Brain microvascular endothelial cell (primary cell): ENCODE results near the gene LTB.

Experiments used
- DNase-seq: peaks from one replicate; pipeline ENCODE4 v3.0.0-alpha.2; 2020
- H3K27ac ChIP-seq: fragments of 250-450 bp; sonication (Bioruptor Pico); 2 replicates; pipeline ENCODE4 v1.5.1; 2020; ENCODE audit warnings: mild to moderate bottlenecking, moderate library complexity
- H3K27me3 ChIP-seq: fragments of 250-450 bp; sonication (Bioruptor Pico); replicated peaks from 2 replicates; pipeline ENCODE4 v1.5.1; 2020; ENCODE audit warnings: mild to moderate bottlenecking
- H3K36me3 ChIP-seq: fragments of 250-450 bp; sonication (Bioruptor Pico); replicated peaks from 2 replicates; pipeline ENCODE4 v1.5.1; 2020; ENCODE audit warnings: mild to moderate bottlenecking
- H3K4me3 ChIP-seq: 2 replicates; pipeline ENCODE4 v1.5.1; 2011; ENCODE audit warnings: low read depth, mild to moderate bottlenecking, control low read depth, low read length, moderate library complexity
- in situ Hi-C: cut with HindIII; loops from 2 replicates; pipeline ENCODE4 v1.10.0; 2017; ENCODE audit warnings: low sequenced_read_pairs, low pct_ligation_motif_present
- TF ChIP-seq, protein P1 (sequence below): IDR thresholded peaks from 2 replicates; pipeline ENCODE4 v1.5.1; 2011; ENCODE audit warnings: low read depth, mild to moderate bottlenecking, moderate library complexity, low read length, control low read depth, inconsistent platforms; ENCODE audit errors: missing control alignments

Gene LTB

GRCh38 chr6:31579119-31579505 lies 3.1 kb downstream of the LTB start:
- H3K36me3 ChIP-seq = no peaks in the 10 kb centered on the region
- DNase-seq = no peak
- in situ Hi-C loops = no loop called here
- no peaks in the 10 kb centered on the region for H3K27me3 ChIP-seq
- H3K27ac ChIP-seq = no peak overlapping the region
- TF ChIP-seq, protein P1, sequence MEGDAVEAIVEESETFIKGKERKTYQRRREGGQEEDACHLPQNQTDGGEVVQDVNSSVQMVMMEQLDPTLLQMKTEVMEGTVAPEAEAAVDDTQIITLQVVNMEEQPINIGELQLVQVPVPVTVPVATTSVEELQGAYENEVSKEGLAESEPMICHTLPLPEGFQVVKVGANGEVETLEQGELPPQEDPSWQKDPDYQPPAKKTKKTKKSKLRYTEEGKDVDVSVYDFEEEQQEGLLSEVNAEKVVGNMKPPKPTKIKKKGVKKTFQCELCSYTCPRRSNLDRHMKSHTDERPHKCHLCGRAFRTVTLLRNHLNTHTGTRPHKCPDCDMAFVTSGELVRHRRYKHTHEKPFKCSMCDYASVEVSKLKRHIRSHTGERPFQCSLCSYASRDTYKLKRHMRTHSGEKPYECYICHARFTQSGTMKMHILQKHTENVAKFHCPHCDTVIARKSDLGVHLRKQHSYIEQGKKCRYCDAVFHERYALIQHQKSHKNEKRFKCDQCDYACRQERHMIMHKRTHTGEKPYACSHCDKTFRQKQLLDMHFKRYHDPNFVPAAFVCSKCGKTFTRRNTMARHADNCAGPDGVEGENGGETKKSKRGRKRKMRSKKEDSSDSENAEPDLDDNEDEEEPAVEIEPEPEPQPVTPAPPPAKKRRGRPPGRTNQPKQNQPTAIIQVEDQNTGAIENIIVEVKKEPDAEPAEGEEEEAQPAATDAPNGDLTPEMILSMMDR = no peak
- H3K4me3 ChIP-seq = no peak overlapping the region

DNA sequence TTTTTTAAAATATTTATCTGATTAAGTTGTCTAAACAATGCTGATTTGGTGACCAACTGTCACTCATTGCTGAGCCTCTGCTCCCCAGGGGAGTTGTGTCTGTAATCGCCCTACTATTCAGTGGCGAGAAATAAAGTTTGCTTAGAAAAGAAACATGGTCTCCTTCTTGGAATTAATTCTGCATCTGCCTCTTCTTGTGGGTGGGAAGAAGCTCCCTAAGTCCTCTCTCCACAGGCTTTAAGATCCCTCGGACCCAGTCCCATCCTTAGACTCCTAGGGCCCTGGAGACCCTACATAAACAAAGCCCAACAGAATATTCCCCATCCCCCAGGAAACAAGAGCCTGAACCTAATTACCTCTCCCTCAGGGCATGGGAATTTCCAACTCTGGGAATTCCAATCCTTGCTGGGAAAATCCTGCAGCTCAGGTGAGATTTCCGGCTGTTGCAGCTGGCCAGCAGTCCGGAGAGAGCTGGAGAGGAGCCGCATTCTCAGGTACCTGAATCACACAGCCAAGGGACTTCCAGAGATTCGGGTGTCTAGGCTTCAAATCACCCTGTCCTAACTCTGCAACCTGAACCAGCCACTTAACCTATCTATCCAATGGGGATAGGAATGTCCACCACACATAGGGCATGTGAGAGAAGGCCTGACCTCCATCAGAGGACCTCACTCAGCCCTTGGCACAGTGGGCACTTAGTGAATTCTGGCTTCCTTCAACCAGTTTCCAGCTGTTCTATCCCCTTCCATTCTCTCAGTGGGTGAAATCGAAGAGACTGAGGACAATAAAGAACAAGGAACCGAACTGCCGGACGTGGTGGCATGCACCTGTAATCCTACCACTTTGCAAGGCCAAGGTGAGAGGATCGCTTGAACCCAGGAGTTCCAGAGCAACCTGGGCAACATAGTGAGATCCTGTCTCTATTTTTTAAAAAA lies 3.8 kb downstream of the LTB start:
- TF ChIP-seq, protein P1 = no peak
- H3K27ac ChIP-seq = no peak overlapping the region
- DNase-seq = no peak
- H3K27me3 ChIP-seq = no peaks in the 10 kb centered on the region
- H3K4me3 ChIP-seq = no peak overlapping the region
- H3K36me3 ChIP-seq = no peaks in the 10 kb centered on the region
- in situ Hi-C loops = no loop called here

DNA sequence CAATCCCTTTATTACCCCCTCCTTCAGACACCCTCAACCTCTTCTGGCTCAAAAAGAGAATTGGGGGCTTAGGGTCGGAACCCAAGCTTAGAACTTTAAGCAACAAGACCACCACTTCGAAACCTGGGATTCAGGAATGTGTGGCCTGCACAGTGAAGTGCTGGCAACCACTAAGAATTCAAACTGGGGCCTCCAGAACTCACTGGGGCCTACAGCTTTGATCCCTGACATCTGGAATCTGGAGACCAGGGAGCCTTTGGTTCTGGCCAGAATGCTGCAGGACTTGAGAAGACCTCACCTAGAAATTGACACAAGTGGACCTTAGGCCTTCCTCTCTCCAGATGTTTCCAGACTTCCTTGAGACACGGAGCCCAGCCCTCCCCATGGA lies 4.7 kb downstream of the LTB start:
- Histone ChIP-seq H3K27me3 (no peaks in the 10 kb centered on the region), H3K36me3 (no peaks in the 10 kb centered on the region), H3K4me3 (no peak overlapping the region), H3K27ac (no peak overlapping the region)
- TF ChIP-seq, protein P1 = no peak
- in situ Hi-C loops = no loop called here
- no peak for DNase-seq

DNA sequence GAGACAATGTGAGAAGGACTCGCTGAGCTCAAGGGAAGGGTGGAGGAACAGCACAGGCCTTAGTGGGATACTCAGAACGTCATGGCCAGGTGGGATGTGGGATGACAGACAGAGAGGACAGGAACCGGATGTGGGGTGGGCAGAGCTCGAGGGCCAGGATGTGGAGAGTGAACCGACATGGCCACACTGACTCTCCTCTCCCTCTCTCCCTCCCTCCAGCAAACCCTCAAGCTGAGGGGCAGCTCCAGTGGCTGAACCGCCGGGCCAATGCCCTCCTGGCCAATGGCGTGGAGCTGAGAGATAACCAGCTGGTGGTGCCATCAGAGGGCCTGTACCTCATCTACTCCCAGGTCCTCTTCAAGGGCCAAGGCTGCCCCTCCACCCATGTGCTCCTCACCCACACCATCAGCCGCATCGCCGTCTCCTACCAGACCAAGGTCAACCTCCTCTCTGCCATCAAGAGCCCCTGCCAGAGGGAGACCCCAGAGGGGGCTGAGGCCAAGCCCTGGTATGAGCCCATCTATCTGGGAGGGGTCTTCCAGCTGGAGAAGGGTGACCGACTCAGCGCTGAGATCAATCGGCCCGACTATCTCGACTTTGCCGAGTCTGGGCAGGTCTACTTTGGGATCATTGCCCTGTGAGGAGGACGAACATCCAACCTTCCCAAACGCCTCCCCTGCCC lies 5.2 kb downstream of the LTB start:
- DNase-seq = no peak
- no peaks in the 10 kb centered on the region for H3K36me3 ChIP-seq
- in situ Hi-C loops = no loop called here
- no peak overlapping the region for H3K4me3 ChIP-seq
- H3K27me3 ChIP-seq = no peaks in the 10 kb centered on the region
- H3K27ac ChIP-seq = no peak overlapping the region
- TF ChIP-seq, protein P1 = no peak

DNA sequence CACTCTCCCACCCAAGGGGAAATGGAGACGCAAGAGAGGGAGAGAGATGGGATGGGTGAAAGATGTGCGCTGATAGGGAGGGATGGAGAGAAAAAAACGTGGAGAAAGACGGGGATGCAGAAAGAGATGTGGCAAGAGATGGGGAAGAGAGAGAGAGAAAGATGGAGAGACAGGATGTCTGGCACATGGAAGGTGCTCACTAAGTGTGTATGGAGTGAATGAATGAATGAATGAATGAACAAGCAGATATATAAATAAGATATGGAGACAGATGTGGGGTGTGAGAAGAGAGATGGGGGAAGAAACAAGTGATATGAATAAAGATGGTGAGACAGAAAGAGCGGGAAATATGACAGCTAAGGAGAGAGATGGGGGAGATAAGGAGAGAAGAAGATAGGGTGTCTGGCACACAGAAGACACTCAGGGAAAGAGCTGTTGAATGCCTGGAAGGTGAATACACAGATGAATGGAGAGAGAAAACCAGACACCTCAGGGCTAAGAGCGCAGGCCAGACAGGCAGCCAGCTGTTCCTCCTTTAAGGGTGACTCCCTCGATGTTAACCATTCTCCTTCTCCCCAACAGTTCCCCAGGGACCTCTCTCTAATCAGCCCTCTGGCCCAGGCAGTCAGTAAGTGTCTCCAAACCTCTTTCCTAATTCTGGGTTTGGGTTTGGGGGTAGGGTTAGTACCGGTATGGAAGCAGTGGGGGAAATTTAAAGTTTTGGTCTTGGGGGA lies 6.1 kb downstream of the LTB start:
- no peak for DNase-seq
- in situ Hi-C loops = no loop called here
- Histone ChIP-seq H3K4me3 (no peak overlapping the region), H3K27ac (no peak overlapping the region), H3K27me3 (no peaks in the 10 kb centered on the region), H3K36me3 (no peaks in the 10 kb centered on the region)
- TF ChIP-seq, protein P1 = no peak
